ENCODE measurements around the gene KLF16. TPM values are rescaled to one million over a fixed set of nuclear protein-coding genes. Genes with fewer than 3 reads are reported as not detected.

KLF16 gene
- total RNA-seq, 1 donor from 2014 or later: 15.2 TPM

GRCh38 chr19:1905110-1905862 is 41.9 kb upstream of the KLF16 start, which contains the start of the genes ADAT3 and SCAMP4:
Gene ADAT3, plus strand, starts transcription at chr19:1905399. Its CDS starts 6,649 bp downstream, at chr19:1912048.
Gene SCAMP4, plus strand, starts transcription at chr19:1905399. Its CDS starts 9,621 bp downstream, at chr19:1915020.
- no peaks in the 10 kb centered on the region for H3K27me3 ChIP-seq
- peak within 1 kb of the TSS; percentile 74 to 81 for H3K27ac ChIP-seq

GRCh38 chr19:1904860-1905109 is 41.4 kb upstream of the KLF16 start:
- no peaks in the 10 kb centered on the region for H3K27me3 ChIP-seq
- DNase-seq (ENCODE audit: low spot score in 2 of 2): no peak
- H3K36me3 ChIP-seq: no peaks in the 10 kb centered on the region
- intact Hi-C loops (cut with DNase I): loop anchor here (1.0 to 10.0 kb wide), 3 partner anchors 20 to 110 kb away; partner anchors contain the start of genes ABHD17A and BTBD2
- no peak for TF ChIP-seq CTCF (IDR thresholded peaks at IDR 0.05)
- peak overlapping the region in 1 of 2 donors; percentile 73 for H3K4me3 ChIP-seq
- peaks cover 8 to 13% of the 10 kb centered on the region in 2 donors for H3K4me1 ChIP-seq
- no peaks in the 10 kb centered on the region for H3K9me3 ChIP-seq
- H3K27ac ChIP-seq: peak overlapping the region; percentile 66 to 81

More at GRCh38 chr19:1905110-1905862, 41.9 kb upstream of the KLF16 start, which contains the start of the genes ADAT3 and SCAMP4:
- TF ChIP-seq CTCF (IDR thresholded peaks at IDR 0.05): no peak
- no peaks in the 10 kb centered on the region for H3K36me3 ChIP-seq
- peak; percentile 94 to 99 for DNase-seq (ENCODE audit: low spot score in 2 of 2)
- intact Hi-C loops (cut with DNase I): loop anchor here (1.0 to 10.0 kb wide), 3 partner anchors 20 to 110 kb away; partner anchors contain the start of genes ABHD17A and BTBD2
- H3K4me1 ChIP-seq: peaks cover 8 to 13% of the 10 kb centered on the region in 2 donors
- H3K9me3 ChIP-seq: no peaks in the 10 kb centered on the region
- peak within 1 kb of the TSS; percentile 73 to 82 for H3K4me3 ChIP-seq

GRCh38 chr19:1902923-1903322 is 39.5 kb upstream of the KLF16 start:
- Histone ChIP-seq H3K4me1 (peaks cover 8 to 13% of the 10 kb centered on the region in 2 donors), H3K27ac (peak overlapping the region; percentile 68 to 81), H3K9me3 (no peaks in the 10 kb centered on the region), H3K27me3 (no peaks in the 10 kb centered on the region), H3K4me3 (peak overlapping the region in 1 of 2 donors; percentile 26), H3K36me3 (no peaks in the 10 kb centered on the region)
- TF ChIP-seq CTCF (IDR thresholded peaks at IDR 0.05): no peak
- no peak for DNase-seq (ENCODE audit: low spot score in 2 of 2)
- intact Hi-C loops (cut with DNase I): loop anchor here (10.0 kb wide), 1 partner anchor 112 kb away; the partner anchor contains the start of gene BTBD2

GRCh38 chr19:1901940-1902404 is 38.6 kb upstream of the KLF16 start:
- peak in 1 of 2 donors; percentile 43 for DNase-seq (ENCODE audit: low spot score in 2 of 2)
- Histone ChIP-seq H3K27me3 (no peaks in the 10 kb centered on the region), H3K4me1 (peaks cover 8 to 13% of the 10 kb centered on the region in 2 donors), H3K9me3 (no peaks in the 10 kb centered on the region), H3K27ac (peak overlapping the region; percentile 3 to 81), H3K4me3 (no peak overlapping the region), H3K36me3 (no peaks in the 10 kb centered on the region)
- TF ChIP-seq CTCF (IDR thresholded peaks at IDR 0.05): no peak
- intact Hi-C loops (cut with DNase I): loop anchor here (10.0 kb wide), 1 partner anchor 113 kb away; the partner anchor contains the start of gene BTBD2

GRCh38 chr19:1896508-1896907 is 33.1 kb upstream of the KLF16 start:
- H3K27ac ChIP-seq: no peak overlapping the region
- no peaks in the 10 kb centered on the region for H3K9me3 ChIP-seq
- no peak for TF ChIP-seq CTCF (IDR thresholded peaks at IDR 0.05)
- intact Hi-C loops (cut with DNase I): no loop called here
- H3K27me3 ChIP-seq: no peaks in the 10 kb centered on the region
- no peak for DNase-seq (ENCODE audit: low spot score in 2 of 2)
- H3K4me1 ChIP-seq: no peaks in the 10 kb centered on the region
- H3K4me3 ChIP-seq: no peak overlapping the region
- no peaks in the 10 kb centered on the region for H3K36me3 ChIP-seq
